ENCODE results near the gene RFX1. TPM values are rescaled to one million over a fixed set of nuclear protein-coding genes. Genes with fewer than 3 reads are reported as not detected.
A peak's percentile ranks its signal among the peaks of the same experiment; 100 is the strongest.

RFX1 gene
- total RNA-seq, 1 experiment from 2014 or later, result 1.1 TPM

DNA sequence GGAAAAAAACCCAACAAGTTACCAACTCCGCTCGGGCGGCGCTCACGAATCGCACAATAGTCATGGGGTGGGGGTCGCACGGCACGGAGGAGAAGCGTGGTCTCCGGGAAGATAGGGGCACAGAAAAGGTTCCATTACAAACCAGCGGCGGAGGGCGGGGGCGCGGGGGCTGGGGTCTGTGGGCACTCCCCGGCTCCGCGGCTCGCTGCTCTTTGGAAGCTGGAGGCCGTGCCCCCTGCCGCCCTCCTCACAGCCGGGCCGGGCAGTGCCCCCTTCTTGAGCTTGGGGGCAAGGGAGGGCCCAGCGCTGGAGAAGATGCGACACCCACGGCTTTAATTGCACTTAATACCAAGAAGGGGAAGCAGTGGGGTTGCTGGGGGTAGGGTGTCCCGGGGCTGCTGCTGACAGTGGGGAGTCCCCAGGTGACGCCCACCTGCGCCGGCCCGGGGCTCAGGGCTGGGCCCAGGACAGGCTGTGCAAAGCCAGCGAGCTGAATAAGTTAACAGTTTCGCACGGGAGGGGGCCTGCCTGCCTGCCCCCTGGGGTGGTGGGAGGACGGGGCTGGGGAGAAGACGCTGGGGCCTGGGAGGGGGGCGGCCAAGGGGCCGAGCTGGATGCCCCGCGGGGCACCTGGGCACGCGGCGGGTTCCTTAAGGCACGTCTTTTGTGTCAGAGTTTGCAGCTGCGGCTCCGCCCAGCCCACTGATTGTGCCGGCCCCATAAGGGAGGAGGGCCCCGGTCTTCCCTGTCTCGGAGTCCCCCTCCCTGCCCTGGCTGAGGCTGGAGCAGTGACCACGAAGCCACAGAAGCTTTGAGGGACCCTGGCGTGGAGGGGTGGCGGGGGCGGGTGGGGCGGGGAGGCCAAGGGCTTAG is 44.1 kb downstream of the RFX1 start:
- DNase-seq (ENCODE audit: low spot score), result no peak

DNA sequence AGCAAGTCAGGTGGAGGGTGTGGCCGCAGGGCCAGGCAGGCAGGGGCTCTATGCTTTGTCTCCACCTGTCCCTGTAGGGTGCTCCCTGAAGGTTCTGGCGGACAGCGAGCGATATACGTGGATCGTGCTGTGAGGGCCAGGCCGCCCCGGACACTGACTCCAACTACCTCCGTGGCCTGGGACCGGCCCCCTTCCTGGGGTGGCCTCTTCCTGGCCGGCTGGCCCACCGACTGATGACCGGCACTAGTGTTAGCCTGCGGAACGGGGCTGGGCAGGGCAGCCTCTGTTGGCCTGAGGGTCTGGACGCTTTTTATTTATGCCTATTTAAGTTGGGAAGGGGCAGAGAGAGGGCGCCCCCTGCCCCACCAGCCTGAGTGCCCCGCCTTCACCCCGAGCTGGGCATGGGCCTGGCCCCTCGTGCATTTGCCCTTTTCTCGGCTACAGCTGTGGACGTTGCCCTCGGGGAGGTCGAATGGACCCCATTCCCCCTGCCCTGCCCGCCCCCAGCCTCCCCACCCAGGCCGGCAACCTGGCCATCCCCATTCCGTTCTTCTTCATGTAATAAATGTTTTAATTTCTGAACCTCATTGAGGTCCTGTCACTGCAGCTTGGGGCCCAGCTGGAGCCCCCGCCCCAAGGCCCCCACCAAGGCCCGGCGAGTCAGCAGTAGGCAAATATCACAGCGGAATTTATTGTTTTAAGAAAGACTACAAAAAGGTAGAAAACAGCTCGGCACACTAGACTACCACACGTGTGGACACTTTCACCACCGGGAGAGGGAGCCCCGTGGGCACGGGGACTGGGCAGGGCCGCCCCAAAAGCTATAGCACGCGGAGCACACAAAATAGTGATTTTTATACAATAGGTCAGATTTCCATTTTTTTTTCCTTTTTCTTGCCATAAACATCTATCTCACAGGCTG is 45.0 kb downstream of the RFX1 start:
- DNase-seq (ENCODE audit: low spot score), result no peak

DNA sequence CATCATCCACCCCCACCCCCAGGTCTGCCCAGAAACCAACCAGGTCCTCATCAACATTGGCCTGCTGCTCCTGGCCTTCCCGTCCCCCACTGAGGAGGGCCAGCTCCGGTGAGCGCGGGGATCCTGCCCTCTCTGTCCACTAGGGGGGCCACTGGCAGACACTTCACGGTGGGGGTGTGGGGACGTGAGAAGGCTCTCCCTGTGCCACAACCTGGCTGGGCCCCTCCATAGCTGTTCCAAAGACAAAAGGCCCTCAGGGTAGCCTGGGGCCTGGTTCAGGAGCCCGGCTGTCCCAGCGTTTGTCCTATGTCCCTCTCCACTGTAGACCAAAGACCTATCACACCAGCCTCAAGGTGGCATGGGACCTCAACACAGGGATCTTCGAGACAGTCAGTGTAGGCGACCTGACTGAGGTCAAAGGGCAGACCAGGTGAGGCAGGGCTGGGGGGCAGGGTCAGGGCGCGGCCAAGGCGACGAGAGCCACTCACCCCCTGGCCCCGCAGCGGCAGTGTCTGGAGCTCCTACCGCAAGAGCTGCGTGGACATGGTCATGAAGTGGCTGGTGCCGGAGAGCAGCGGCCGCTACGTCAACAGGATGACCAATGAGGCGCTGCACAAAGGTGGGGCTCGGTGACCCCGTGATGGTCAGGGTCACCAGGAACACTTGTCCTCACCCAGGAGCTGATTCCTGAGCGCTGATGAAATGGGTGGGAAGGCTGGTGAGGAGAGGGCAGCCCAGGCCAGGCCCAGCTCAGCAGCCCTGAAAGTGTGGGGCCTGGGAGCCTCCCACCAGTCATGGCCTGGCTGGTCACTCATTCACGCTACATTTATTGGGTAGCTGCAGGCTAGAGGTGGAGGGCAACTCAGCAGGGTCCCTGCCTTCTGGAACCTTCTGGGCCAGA is 45.9 kb downstream of the RFX1 start:
- no peak for DNase-seq (ENCODE audit: low spot score)

DNA sequence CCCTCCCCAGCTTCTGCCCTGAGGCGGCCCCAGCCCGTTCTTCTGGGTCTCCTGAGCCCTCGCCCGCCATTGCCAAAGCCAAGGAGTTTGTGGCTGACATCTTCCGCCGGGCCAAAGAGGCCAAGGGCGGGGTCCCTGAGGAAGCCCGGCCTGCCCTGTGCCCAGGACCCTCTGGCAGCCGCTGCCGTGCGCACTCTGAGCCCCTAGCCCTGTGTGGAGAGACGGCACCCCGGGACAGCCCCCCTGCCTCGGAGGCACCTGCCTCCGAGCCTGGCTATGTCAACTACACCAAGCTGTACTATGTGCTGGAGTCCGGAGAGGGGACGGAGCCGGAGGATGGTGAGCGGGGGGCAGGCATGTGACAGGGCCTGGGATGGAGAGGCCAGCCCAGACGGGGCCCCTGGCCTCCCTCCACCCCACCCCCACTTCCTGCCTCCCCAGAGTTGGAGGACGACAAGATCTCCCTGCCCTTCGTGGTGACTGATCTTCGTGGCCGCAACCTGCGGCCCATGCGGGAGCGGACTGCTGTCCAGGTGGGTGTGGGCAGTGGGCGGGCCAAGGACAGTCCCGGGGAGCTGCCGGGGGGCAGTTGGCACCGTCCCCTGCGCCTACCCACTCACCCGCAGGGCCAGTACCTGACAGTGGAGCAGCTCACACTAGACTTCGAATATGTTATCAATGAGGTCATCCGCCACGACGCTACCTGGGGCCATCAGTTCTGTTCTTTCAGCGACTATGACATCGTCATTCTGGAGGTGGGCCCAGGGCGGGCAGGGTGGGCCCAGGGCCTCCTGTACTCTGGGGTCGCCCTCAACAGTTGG is 46.8 kb downstream of the RFX1 start:
- no peak for DNase-seq (ENCODE audit: low spot score)

DNA sequence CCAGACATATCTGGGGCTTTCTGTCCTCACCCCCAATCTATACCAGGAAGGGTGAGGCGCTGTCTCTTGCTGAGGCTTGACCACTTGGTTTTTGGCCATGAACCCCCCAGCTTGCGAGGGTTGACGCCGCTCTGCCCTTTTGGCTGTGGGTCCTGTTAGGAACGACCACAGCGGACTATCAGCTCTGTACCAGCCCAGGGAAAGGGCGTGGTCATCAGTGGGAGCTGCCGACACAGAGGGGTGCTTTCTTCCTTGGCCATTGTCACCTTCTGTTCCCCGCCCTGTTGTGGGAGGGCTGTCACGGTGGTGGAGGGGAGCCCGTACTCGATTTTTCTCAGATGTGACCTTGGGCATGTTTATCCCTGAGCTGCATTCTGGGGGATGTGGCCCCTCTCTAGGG is 48.1 kb downstream of the RFX1 start:
- DNase-seq (ENCODE audit: low spot score), result no peak

DNA sequence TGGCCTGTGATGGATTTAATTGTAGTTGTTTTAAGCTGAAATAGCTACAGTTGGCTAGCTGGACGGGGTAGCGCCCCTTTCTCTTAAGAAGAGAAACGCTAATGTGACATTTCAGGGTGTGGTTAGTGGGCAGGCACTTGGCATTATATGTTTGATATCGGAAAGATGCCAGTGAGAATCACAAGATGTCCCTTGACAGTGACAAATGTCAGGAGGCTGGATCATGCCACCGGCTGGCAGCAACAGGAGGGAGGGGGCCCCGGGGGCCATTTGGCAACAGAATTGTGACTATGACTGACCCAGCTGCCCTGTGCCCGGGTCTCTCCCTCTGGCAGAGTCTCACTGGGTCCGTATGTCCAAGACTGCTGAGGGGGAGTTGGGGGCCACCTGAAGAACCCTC is 49.1 kb downstream of the RFX1 start:
- DNase-seq (ENCODE audit: low spot score), result no peak

DNA sequence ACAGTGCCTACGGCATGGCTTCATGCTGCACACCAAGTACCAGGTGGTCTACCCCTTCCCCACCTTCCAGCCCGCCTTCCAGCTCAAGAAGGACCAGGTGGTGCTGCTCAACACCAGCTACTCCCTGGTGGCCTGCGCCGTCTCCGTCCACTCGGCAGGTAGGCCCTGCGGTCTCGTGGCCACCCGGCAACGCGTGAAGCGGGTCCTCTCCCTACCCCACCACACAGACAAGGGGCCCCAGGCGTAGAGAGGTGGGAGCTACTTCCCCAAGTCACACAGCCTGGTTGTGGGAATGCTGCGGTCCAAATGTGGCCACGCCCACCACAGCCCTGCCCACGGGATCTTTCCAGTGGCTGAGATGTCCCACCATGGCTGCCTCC is 49.8 kb downstream of the RFX1 start:
- no peak for DNase-seq (ENCODE audit: low spot score)

DNA sequence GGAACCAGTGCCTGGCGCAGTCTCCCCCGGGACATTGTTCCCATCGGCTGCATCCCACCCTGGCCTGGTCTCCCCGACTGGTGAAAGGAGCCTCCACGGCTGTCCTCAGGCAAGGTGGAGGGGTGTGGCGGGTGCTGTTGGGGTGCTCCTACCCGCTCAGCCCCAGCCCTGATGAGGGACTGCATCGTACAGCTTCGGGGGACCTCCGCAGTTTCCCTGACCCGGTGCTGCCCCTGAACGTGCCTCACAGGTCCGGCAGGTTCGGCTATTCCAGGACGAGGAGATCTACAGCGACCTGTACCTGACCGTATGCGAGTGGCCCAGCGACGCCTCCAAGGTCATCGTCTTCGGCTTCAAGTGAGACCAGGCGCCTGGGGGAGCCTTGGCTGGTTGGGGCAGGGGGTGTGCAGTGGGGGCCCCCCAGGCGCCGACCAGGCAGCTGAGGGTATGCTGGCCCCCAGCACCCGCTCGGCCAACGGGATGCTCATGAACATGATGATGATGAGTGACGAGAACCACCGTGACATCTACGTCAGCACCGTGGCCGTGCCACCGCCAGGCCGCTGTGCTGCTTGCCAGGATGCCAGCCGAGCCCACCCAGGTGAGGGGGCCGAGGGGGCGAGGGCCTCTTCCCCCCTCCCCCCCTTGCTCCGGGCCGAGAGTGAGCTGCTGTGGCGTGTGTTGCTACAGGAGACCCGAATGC is 50.3 kb downstream of the RFX1 start:
- no peak for DNase-seq (ENCODE audit: low spot score)

DNA sequence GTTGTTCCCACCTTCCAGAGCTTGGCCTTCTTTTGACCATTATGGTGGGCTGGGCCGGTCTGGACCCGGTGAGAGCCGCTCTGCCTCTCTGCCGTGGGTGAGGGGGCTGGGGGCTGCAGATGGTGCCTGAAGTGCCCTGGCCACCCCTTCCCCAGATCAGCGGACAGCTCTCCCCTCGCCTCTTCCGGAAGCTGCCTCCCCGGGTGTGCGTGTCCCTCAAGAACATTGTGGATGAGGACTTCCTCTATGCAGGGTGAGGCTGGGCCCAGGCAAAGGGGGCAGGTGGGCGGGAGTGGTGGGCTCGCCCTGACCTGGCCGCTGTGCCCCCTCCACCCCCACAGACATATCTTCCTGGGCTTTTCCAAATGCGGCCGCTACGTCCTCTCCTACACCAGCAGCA is 51.9 kb downstream of the RFX1 start:
- no peak for DNase-seq (ENCODE audit: low spot score)

DNA sequence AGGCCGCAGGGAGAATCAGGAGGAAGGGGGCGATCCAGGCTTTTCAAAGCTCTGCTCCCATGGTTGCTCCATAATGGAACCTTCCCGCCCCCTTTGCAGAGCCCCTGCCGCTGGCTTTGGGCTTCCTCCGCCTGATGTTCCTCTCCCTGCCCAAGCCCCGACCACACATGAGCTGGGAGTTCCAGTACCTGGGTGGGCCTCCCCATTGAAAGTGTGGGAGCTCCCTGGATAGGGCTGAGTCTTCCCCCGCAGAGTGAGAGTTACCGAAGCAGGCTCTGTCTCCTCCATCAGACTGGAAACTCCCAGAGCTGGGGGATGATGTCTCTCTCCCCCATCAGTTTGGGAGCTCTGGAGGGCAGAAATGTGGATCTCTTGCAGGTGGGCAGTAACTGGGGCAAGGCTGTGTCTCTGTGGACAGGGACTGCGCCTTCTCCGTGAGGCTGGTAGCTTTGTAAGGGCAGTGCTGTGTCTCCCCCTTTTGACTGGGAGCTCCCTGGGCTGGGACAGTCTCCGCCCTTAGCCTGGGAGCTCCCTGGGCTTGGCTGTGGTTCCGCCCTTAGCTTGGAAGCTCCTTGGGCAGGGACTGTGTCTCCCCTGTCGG is 53.1 kb downstream of the RFX1 start:
- no peak for DNase-seq (ENCODE audit: low spot score)

DNA sequence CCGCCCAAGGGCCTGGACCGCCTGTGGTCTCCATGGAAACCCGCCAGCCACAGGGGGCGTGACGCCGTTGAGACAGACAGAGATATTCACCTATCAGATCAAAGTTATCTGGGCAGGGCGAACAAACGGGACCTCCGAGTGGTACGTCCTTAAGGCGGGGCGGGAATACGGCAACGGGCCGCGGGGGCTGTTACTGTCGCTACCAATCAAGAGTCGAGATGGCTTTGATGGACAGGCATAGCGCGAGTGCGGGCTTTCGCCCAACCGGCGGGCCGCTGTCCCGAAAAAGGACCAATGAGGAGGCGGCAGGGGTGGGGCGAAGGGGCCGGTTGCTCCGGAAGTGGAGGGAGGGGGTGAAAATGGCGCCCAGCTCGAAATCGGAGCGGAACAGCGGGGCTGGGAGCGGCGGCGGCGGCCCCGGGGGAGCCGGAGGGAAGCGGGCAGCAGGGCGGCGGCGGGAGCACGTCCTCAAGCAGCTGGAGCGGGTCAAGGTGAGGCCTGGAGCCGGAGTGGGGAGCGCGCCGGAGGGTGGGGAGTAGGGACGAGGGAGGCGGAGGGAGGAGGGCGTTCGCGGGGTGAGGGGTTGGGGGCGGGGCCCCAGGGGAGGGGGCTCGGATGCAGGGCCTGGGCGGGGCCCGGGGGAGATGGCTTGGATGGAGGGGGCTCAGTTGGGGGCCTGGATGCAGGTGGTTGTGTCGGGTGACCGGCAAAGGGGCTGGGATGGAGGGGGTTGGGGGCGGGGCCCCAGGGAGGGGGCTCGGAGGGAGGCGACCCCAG is 53.8 kb downstream of the RFX1 start, which contains the start of gene DCAF15:
TSS of gene DCAF15 (plus strand) at position 356 of the 777 bp plus-strand sequence. CDS start at position 360, 4 bp downstream.
- peak; percentile 100 for DNase-seq (ENCODE audit: low spot score)

DNA sequence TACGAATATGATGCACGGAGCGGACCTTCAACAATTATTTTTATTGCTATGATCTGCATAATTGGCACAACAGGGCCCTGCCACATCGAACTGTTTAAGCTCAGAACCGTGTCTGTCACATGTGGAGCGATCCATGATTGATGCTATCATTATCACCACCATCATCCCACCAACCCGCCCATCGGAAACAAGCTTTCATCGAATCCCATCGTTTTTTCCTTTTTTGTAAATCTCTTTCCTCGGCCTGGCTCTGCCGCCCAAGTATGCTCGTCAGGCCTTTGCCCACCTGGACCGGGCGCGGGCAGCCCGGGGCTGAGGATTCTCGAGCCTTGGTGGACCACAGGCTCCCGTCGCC is 54.3 kb downstream of the RFX1 start:
- no peak for DNase-seq (ENCODE audit: low spot score)

DNA sequence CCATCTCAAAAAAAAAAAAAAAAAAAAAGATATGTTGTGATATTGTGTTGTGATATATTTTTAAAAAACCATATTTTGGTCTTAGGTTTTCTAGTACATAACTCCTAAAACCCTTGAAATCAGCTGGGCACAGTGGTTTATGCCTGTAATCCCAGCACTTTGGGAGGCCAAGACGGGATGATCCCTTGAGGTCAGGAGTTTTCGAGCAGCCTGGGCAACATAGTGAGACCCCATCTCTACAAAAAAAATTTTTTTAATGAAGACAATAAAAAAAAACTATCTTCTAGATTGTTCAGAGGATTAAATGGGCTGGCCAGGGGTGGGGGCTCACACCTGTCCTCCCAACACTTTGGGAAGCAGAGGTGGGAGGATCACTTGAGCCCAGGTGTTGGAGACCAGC is 55.1 kb downstream of the RFX1 start:
- DNase-seq (ENCODE audit: low spot score), result no peak

DNA sequence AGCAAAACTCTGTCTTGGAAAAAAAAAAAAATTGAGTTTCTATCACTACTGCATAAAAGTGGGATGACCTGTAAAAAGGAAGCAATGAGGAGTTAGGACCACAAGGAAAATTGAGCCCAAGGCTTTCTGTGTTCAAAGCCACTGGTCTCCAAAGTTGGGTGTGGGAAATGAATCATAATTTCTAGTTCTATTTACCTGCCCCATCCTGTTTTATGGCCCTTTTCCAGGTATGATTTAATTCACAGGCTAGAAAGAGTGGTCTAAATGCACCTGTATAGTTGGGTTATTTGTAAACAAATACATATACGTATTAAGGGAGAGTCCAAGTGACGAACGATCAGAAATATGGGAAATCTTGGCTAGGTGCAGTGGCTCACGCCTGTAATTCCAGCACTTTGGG is 59.7 kb downstream of the RFX1 start:
- DNase-seq (ENCODE audit: low spot score), result no peak

DNA sequence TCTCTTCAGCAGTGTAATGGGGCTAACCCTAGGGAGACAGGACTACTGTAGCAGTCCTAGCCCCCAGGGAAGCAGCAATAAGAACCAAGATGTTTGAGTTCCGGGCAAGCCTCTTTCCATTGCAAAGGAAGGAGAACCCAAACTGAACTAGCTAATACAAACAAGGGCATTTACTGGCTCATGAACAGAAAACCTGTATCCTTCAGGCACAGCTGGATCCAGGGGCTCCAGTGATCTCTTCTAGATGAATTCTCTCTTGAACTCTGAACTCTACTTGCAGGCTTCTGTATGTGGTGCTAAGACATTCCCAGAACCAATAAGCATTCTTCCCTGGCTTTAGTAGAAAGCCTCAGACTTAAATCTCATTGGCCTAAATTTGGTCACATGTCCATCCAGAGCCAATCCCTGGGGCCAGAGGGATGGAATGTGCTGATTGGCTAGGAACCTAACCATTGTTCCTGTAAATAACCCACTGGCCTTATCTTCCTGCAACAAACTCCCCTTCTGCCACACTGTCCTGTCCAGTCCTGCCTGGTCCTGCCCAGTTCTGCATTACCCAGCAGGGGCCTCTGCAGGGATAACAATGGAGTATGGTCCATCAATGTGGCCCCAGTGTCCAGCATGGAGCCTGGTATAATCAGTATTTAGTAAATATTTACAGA is 64.0 kb downstream of the RFX1 start:
- no peak for DNase-seq (ENCODE audit: low spot score)

DNA sequence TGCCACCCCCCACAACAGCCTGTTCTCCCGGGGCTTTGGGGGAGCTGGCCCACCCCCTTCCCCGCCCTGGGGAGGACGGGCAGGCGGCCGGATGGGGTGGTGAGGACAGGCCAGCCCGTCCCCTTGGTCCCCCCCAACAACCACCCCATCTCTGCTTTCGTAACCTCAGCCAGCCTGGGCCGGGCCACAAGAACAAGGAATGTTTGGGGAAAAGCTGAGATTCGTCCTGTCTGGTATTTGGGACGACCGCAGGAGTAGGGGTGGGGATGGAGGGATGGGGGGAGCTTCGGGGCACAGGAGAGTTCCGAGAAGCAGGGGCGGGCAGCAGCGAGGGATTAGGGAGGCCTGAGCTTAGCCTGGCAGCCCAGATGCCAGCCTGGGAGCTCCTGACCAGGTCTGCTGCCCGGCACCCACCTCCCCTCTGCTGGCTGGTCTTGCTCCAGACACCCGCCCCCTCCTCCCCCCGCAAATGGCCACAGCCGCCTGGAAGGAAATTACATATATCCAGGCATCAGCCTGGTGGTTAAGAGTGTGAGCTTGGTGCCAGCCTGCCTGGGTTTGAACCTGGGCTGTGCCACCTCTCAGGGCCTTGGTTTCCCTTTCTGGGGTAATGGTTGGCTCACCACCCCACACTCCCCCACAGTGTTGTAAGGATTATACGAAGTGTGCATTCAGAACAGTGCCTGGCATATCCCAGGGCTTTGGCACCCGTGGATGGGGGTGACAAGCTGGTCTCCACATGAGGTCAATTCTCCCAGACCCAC is 67.6 kb downstream of the RFX1 start, which contains the start of gene PODNL1:
TSS of gene PODNL1 (minus strand) at position 117 of the 764 bp plus-strand sequence. CDS start 236 bp downstream, outside the sequence.
- DNase-seq (ENCODE audit: low spot score), result peak; percentile 96

DNA sequence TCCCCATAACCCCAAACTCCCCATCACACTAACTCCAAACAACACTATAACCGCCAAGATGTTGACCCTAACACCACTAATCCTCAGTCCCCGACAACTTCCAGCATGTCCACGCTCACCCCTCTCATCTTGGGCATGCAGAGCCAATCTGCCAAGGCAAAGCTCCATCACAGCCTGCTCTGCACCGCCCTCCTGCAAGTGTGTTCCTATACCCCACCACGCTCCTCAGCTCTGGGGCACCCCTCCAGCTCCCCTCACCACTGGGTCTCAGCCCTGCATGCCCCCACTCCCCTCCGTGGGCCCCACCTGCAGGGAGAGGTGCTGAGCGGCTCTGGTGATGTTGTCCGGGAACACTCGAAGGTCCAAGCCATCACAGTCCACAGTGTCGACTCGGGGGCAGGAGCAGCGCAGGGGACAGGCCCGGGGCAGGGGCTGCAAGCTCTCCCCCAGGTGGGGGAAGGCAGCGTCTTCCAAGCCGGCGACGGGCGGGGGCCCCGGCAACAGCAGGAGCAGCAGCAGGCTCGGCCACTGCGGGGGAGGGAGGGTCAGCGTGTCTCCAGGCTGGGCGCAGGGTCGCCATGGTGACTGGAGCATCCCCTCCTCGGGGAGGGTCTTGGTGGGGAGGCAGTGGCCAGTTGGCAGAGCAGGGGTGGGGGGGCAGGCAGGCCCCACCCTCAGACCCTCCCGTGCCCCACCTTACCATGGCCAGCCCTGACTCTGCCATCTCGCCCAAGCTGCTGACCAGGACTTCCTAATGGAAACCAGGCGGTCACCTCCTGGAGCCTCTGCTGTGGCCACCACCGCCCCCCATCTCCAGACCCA is 68.4 kb downstream of the RFX1 start:
- DNase-seq (ENCODE audit: low spot score), result peak; percentile 61

Measured in H4 (cell line).